GM18909 (cell line): ENCODE data around the gene PDPN.

Experiments
- ATAC-seq: cut with Tn5 transposase; IDR thresholded peaks from one replicate; pipeline ENCODE4 v1.9.1; 2021; ENCODE audit warnings: mild to moderate bottlenecking; ENCODE audit not compliant: unreplicated experiment, poor library complexity

Gene PDPN

DNA sequence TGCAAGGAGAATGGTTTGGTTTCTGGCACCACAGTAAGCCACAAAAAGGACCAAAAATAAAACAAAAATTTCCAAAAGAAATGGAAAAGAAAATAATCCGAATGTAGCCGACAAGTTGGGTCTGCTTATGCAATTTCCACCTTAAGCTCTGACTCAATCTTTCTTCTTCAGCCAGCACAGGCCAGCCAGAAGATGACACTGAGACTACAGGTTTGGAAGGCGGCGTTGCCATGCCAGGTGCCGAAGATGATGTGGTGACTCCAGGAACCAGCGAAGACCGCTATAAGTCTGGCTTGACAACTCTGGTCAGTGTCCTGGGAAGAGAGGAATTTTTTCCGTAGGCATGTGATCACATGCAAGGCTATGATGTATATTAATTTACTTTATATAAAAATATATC, 23.4 kb downstream of the PDPN start:
- no peak for ATAC-seq

DNA sequence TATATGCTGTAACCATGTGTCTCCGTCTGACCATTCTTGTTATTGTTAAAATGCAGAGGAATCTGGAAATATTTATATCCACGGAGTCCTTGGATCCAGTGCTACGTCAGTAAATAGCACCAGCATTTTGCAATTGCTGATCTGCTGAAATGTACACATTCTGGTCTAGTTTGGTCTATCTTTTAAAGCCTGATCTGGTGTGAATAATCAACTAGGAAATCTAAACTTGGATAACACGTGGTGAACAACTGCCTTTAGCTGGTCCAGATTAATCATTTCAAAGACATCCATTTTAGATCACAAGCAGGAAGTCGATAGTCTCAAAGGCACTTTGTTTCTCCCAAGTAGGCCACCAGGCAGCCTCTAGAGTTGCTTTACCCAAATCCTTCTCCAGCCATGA, 32.6 kb downstream of the PDPN start:
- no peak for ATAC-seq

DNA sequence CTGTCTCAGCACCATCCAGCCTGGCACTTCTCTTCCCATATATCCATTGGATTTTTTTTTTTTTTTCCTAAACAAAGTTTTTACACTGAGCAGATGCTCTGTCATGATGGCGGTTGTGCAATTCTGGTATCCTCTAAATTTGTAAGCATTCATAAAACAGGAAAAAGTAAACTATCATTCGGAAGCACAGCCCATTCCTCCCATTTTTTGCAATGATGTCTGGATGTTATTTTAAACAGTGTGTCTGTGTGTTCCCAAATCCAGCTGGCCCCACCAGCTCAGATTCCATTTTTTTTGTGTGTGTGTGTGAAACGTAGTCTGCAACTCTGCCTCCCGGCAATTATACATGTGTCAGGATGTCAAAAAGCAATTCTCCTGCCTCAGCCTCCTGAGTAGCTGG, 33.5 kb downstream of the PDPN start:
- ATAC-seq = no peak

DNA sequence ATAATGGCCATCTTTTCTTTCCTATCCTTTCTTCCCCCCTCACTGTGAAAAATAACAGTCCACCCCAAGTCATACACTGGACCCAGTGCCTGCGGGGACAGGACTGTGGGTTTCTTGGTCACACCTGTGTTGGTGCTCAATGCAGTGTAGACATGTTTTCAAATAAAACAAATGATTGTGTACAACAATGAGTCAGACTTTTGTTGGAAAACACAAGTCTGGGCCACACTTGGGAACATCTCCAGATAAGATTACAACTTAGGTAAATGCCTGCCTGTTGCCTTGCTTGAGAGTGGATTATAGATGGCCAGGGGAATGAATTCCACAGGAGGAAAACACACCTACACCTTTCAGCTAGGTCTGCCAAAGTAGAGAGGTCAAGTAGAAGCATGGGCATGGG, 34.1 kb downstream of the PDPN start:
- no peak for ATAC-seq

DNA sequence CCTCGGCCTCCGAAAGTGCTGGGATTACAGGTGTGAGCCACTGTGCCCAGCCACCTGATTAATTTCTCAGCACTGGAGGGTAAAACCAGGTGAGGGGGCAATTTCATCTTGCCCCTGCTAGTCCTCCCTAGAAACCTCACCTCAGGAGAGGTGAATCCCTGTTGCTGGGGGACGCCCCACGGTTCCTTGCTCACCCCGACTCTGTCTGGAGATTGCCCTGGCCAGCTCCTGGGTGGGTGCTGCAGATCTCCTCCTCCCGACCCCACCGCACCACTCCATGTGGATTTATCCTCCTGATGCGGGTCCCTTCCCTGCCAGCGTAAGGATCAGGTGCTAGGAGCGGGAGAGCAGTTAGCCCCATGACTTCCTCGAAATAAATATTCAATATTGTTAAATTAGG, 34.9 kb downstream of the PDPN start:
- ATAC-seq = no peak

DNA sequence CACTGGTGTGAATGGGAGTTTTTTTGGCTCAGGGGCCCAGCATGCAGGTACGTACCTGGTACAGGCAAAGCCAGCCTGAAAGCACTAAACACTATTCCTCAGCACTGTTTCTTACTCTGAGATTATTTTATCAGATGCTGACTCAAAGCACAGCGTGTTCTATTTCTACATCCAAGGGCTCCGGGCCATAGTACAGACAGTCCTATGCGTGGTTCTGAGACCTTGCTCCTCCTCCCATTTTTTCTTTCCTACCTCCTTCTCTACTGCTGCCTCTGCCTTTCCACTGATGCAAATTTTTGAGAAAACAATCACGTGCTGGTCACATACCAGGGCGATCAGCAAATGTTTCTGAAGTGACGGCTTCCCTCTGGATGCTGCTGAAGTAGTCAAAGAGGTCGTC, 36.3 kb downstream of the PDPN start:
- no peak for ATAC-seq

DNA sequence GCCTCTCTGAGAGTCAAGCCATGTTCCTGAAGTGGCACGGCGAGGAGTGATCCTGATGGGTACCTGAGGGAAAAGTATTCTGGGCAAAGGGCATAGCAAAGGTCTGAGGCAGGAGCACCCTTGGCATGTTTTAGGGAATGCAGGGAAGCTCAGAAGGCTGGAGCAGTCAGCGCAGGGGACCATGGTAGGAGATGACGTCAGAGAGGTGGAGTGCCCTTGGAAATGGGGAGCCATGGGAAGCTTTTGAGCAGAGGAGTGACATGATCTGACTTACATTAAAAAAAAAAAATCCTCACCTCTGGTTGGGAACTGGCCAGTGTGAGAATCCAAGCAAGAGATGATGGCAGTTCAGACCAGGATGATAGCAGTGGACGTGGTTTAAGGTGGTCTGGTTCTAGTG, 37.2 kb downstream of the PDPN start:
- no peak for ATAC-seq

DNA sequence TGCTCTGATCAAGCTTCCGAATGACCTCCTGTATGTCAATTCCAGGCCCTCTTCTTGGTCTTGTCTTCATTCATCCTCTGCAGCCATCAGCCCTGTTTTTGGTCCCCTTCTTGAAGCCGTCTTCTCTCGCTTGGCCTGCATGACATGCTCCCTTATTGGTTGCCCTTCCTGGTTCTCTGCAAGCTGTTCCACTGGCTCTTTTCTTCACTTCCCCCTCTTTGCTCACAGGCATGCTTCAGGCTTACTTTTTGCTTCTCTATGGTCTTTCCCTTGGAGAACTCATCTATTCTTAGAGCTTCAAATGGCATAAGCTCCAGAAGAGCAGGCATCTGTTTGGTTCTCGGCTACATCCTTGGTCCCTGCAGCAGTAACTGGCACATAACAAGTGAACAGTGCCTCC, 38.8 kb downstream of the PDPN start:
- ATAC-seq = no peak

DNA sequence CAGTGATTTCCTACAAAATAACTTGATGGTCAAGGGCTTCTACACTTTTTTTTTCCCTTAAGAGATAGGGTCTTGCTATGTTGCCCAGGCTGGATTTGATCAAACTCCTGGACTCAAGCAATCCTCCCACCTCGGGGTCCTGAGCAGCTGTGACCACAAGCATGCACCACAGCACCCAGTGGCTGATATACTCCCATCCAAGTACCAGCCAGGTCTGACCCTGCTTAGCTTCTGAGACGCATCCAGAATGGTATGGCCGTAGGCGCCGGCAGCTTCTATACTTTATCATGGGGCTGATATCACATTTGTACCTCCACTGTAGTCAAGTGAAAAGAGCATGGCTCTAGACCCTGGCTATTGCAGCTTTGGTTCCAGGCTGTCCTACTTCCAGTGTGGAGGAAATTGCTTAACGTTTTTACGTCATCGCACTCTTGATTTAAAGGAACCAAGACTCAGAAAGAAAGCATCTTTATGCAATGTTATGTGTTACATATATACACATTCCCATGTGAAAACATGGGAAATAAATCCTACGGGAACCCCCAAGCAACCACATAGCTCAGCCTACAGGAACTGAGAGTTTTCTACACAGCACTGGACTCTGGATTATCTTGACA, 39.5 kb downstream of the PDPN start:
- ATAC-seq = no peak

DNA sequence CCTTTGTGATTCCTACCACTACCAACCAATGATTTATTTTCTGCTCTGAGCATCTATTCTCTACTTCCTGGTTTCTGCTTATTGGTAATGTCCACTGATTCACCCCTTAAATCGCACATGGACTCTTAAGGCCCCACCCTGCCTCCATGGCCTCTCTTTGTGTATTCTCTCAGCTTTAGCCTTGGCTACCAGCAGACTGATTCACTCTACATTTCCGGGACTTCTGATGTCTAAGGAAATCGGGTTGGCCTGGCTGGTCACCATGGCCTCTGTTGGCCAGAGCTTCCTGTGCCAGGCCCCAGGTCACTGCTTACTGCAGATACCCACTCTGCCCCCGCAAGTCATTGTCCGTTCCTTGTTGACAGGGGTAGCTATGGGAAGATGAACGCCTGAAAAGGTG, 40.9 kb downstream of the PDPN start:
- ATAC-seq = no peak

DNA sequence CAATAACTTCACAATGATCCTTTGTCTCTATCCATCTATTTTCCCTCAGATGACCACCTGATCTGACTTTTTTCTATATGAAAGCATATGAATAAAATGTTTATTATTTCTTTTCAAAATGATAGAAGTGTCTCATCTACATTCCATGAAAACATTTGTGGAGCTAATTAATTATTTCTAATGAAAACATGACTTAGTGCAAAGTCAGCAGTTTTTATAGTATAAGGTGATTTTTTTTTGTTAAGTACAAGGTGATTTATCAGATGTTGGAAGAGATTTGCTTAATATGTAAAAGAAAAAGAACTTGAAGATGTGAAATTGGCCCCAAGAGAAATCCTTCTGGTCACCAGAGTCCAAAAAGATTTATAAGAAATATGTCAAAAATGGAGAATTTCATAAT, 43.5 kb downstream of the PDPN start:
- no peak for ATAC-seq

DNA sequence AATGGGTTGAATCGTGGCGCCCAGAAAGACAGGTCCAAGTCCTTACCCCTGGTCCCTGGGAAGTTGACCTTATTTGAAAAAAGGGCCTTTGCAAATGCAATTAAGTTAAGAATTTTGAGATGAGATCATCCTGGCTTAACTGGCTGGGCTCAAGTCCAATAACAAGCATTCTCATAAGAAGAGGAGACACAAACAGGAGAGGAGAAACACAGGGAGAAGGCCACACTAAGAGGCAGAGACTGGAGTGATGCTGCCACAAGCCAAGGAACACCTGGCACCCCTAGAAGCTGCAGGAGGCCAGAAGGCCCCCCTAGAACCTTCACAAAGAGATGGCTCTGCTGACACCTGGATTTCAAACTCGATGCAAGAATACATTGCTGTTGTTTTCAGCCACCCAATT, 44.6 kb downstream of the PDPN start:
- no peak for ATAC-seq

DNA sequence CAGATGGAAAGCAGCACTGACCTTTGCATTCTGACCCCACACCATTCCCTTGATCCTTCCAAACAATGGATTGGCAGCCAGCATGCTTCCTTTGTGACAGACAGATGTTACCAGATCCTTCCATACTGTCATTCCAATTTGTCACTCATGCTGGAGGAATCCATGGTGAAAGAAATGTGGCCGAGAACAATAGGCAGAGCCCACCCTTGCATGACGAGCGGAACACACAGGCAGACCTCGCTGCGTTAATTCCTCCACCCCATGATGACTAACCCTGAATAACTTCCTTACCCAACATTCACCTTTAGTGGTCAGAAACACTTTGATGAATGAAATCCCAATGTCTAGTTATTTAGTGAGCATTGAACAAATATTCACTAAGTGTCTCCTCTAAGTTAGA, 45.1 kb downstream of the PDPN start:
- no peak for ATAC-seq

DNA sequence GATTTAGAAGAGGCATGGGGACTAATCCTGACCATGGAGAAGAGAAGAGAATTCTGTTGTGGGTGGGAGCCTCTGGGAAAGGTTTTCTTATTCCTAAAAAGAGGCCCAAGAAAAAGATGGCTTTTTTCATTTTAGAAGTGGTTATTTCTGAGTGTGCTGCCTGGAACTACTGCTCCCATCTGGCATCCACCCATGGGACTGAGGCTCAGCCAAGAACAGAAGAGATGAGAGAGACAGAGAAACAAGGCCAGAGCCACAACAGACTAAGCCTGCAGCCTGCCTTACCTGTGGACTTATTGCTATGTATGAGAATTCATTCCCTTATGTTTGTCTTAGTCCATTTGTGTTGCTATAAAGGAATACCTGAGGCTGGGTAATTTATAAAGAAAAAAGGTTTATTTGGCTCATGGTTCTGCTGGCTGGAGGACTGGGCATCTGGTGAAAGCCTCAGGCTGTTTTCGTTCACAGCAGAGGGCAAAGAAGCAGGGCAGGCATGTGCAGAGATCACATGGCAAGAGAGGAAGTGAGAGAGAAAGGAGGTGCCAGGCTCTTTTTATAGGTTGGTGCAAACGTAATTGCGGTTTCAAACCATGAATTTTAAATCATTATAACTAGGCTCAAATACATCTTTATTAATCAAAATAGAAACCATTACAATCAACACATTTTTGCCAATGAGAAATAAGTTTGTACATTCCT, 58.8 kb downstream of the PDPN start:
- no peak for ATAC-seq

DNA sequence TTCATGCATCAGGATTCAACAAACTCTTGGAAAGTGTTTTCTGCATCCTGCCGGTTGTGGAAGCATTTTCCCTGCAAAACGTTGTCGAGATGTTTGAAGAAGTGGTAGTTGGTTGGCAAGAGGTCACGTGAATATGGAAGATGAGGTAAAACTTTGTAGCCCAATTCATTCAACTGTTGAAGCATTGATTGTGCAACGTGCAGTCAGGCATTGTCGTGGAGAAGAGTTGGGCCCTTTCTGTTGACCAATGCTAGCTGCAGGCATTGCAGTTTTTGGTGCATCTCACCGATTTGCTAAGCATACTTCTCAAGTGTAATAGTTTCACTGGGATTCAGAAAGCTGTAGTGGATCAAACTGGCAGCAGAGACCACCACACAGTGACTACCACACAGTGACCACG, 59.4 kb downstream of the PDPN start:
- no peak for ATAC-seq

DNA sequence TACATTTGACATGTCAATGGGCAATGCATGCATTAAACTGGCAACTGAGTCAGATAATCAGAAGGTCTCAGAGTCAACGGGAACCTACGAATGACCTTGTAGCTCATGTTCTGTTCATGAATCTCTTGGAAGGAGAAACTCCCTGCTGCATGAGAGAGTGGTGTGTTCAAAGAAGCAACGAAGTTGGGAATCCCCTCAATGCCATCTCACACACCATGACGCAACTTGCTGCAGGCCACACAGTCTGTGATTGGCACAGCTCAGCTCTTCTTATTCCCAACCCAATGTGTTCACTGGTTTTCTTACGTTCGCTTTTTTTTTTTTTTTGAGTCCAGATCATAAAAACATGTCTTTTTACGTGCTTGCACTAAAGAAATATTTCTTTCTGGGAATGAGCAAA, 62.9 kb downstream of the PDPN start:
- ATAC-seq = no peak

DNA sequence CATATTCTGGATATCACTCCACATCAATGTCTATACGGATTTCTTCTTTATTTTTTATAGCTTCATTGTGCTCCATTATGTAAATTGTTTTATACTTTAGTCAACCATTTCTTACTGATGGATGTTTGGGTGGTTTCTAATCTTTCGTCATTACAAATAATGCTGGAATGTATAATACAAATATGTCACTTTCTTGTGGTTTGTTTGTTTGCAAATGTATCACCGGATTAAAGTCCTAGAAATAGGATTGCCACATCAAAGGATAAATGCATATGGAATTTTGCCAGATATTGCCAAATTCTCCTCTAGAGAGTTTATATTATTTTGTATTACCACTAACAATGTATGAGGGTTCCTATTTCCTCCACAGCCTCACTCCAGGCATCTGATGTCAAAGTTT, 67.6 kb downstream of the PDPN start:
- no peak for ATAC-seq

DNA sequence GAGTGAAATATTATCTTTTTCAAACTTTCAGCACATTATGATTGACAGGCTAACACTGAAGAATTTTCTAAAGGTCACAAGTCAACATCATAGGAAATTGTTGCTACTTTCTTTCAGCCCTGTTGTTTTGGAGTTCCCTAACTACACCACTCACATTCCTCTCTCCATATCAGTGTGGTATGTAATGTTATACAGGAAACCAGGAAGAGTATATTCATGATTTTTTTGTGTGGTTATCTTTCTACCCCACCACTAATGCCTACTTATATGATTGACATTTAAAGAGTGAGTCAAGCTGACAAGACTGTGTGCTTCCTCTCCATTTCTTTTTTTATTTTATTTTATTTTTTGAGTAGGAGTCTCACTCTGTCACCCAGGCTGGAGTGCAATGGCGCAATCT, 68.6 kb downstream of the PDPN start:
- ATAC-seq = no peak

DNA sequence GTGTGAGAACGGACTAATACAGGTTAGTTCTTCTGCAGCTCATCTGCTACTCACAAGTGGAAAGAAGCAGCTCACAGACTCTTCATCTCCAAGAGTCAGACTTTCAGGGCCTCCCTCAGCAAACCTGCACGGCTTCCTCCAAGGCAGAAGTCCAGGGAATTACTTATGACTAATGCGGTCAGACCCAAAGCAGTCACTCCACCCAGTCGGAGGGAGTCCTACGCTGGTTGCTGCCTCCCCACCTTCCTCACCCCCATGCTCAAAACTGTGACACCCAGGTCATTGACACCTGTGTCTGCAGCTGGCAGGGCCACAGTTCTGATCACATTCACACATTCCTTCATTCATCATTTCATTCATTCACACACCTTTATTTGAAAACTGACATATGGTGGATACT, 77.9 kb downstream of the PDPN start:
- no peak for ATAC-seq

DNA sequence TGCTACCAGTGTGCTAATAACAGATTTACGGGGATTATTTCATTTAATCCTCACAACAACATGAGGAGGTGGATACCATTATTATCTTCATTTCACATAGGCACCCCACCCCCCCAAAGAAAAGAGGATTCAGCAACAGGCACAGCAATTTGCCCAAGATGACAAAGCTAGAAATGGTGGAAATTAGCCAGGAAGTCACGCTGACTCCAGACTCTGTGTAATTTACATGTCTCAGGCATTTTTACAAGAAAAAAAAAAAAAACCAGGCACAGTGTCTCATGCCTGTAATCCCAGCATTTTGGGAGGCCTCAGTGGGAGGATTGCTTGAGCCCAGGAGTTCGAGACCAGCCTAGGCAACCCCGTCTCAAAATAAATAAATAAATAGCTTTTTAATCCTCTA, 78.9 kb downstream of the PDPN start:
- ATAC-seq = no peak

DNA sequence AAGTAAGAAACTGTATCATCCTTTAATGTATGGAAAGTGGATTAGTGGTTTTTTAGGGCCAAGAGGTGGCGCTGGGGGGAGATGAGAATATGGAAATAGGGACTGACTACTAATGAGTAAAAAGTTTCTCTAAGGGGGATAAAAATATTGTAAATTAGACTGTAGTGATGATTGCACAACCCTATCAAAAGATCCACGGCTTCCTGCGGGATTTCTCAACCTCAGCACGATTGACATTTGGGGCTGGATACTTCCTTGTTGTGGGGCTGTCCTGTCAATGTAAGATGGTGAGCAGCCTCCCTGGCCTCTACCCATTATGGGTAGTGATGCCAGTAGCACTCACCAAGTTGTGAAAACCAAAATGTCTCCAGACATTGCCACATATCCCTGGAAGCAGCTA, 80.3 kb downstream of the PDPN start:
- ATAC-seq = no peak

DNA sequence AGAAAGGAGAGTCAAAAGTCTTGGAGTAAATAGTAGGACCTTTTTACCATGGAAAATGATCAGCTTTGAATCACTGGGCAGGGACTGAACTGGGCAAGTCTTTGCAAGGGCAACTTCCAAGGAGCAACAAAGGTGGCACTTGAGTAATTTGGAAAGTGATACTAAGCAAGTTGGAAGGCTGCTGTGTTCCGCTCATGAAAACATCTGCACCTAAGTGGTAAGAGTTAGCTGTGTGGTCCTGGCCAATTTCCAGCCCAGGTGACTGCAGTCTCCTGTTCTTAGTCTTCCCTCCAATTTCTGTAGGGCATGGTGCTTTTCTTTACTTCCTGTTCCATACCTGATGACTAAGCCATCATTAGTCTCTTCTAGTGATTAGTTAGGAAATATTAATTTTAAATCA, 80.8 kb downstream of the PDPN start:
- ATAC-seq = no peak

DNA sequence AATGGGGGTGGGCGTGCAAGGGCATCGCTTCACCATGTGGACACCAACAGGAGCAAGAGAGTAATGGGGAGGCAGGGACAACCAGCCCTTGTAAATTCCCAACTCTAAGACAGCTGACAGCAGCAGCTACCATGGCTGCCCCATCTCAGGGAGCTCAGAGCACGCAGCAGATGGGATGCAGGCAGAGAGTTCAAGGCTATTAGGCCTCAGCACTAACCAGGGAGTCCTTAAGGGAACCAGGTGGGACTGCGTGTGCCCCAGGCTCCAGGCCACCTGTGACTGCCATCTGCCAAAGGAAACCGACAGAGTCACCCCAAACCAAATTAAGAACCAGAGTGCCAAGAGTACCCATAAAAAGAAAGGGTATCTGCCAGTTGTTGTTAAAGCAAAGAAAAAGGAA, 82.7 kb downstream of the PDPN start:
- no peak for ATAC-seq
